Osteocyte (in vitro differentiated cells): ENCODE results near the gene LDHAL6B. TPM values are rescaled to one million over a fixed set of nuclear protein-coding genes. Genes with fewer than 3 reads are reported as not detected.
A peak's percentile ranks its signal among the peaks of the same experiment; 100 is the strongest.

Experiments
- DNase-seq: peaks from one replicate; pipeline ENCODE4 v3.0.0; 2021; ENCODE audit warnings: mixed read lengths; ENCODE audit not compliant: unreplicated experiment; ENCODE audit errors: extremely low spot score
- H3K27ac Mint-ChIP-seq: one replicate; pipeline ENCODE4 v1.8.0; 2021; ENCODE audit warnings: mild to moderate bottlenecking, mixed read lengths; ENCODE audit not compliant: unreplicated experiment
- H3K27me3 Mint-ChIP-seq: one replicate; pipeline ENCODE4 v1.8.0; 2021; ENCODE audit warnings: mixed read lengths; ENCODE audit not compliant: unreplicated experiment
- H3K36me3 Mint-ChIP-seq: one replicate; pipeline ENCODE4 v1.8.0; 2021; ENCODE audit warnings: mixed read lengths; ENCODE audit not compliant: unreplicated experiment
- H3K4me1 Mint-ChIP-seq: one replicate; pipeline ENCODE4 v1.8.0; 2021; ENCODE audit warnings: mixed read lengths; ENCODE audit not compliant: unreplicated experiment
- H3K4me3 Mint-ChIP-seq: one replicate; pipeline ENCODE4 v1.8.0; 2021; ENCODE audit warnings: mild to moderate bottlenecking, moderate library complexity, mixed read lengths; ENCODE audit not compliant: unreplicated experiment
- H3K9me3 Mint-ChIP-seq: one replicate; pipeline ENCODE4 v1.8.0; 2021; ENCODE audit warnings: mixed read lengths; ENCODE audit not compliant: unreplicated experiment
- total RNA-seq: library from RNA; stranded (reverse); gene quantifications from 2 replicates; pipeline ENCODE4 v1.2.1, GENCODE V29; 2021
- TF ChIP-seq, protein P1 (sequence below): fragments of 200-600 bp; sonication (generic); IDR thresholded peaks from 2 replicates; pipeline ENCODE4 v1.5.0; 2021; ENCODE audit warnings: antibody characterized with exemption, mild to moderate bottlenecking, moderate library complexity

LDHAL6B gene
- total RNA-seq, 1 donor from 2014 or later: not detected

DNA sequence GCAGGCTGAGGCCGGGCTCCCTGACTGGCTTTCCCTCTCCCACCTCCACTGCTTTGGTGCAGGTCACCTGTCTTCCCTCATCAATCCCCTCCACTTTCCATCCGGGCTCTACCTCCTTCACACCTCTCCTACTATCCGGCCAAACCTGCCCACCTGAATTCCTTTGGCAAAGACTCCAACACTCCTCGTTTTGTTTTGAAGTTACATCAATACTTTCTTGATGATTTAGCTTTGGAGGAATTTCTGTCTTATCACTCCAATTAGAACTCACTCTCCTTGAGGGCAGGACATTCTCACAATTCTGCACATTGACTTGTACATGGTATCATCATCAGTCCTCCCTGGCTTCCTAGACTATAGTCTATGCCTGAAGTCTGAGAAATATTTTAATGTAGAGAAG is 20.4 kb downstream of the LDHAL6B start:
- Mint-ChIP-seq H3K4me1 (peaks cover 43% of the 10 kb centered on the region), H3K36me3 (peaks cover 29% of the 10 kb centered on the region)

GRCh38 chr15:59229015-59229414 is 22.4 kb downstream of the LDHAL6B start:
- DNase-seq: no peak
- Mint-ChIP-seq H3K4me3 (no peak overlapping the region), H3K27me3 (no peaks in the 10 kb centered on the region), H3K27ac (no peak overlapping the region), H3K36me3 (peaks cover 15% of the 10 kb centered on the region), H3K4me1 (peaks cover 40% of the 10 kb centered on the region), H3K9me3 (no peaks in the 10 kb centered on the region)
- TF ChIP-seq, protein P1, sequence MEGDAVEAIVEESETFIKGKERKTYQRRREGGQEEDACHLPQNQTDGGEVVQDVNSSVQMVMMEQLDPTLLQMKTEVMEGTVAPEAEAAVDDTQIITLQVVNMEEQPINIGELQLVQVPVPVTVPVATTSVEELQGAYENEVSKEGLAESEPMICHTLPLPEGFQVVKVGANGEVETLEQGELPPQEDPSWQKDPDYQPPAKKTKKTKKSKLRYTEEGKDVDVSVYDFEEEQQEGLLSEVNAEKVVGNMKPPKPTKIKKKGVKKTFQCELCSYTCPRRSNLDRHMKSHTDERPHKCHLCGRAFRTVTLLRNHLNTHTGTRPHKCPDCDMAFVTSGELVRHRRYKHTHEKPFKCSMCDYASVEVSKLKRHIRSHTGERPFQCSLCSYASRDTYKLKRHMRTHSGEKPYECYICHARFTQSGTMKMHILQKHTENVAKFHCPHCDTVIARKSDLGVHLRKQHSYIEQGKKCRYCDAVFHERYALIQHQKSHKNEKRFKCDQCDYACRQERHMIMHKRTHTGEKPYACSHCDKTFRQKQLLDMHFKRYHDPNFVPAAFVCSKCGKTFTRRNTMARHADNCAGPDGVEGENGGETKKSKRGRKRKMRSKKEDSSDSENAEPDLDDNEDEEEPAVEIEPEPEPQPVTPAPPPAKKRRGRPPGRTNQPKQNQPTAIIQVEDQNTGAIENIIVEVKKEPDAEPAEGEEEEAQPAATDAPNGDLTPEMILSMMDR: no peak

More for the DNA sequence above, 20.4 kb downstream of the LDHAL6B start:
- Mint-ChIP-seq H3K27ac (no peak overlapping the region), H3K4me3 (no peak overlapping the region), H3K9me3 (no peaks in the 10 kb centered on the region), H3K27me3 (no peaks in the 10 kb centered on the region)
- TF ChIP-seq, protein P1: no peak
- DNase-seq: no peak

DNA sequence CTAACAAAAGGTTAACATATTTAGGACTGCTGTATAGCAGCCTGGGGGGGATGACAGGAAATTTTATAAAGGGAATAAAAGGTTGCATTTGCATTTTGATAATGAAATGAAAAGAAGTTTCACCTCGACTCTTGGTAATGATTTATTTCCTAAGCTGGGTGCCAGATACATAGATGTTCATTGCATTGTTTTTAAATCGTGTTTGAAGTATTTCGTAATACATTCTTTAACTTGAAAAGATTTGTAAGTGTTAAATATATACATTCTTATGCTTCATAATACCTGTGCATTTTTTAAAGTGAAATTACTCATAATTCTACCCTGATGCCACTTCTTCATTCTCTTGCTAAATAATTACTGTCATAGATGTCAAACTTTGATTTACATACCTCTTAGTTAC is 22.8 kb downstream of the LDHAL6B start:
- H3K4me3 Mint-ChIP-seq: no peak overlapping the region
- no peak overlapping the region for H3K27ac Mint-ChIP-seq
- TF ChIP-seq, protein P1: no peak
- H3K4me1 Mint-ChIP-seq: peaks cover 37% of the 10 kb centered on the region
- no peak for DNase-seq
- H3K9me3 Mint-ChIP-seq: no peaks in the 10 kb centered on the region
- no peaks in the 10 kb centered on the region for H3K27me3 Mint-ChIP-seq
- peaks cover 11% of the 10 kb centered on the region for H3K36me3 Mint-ChIP-seq

DNA sequence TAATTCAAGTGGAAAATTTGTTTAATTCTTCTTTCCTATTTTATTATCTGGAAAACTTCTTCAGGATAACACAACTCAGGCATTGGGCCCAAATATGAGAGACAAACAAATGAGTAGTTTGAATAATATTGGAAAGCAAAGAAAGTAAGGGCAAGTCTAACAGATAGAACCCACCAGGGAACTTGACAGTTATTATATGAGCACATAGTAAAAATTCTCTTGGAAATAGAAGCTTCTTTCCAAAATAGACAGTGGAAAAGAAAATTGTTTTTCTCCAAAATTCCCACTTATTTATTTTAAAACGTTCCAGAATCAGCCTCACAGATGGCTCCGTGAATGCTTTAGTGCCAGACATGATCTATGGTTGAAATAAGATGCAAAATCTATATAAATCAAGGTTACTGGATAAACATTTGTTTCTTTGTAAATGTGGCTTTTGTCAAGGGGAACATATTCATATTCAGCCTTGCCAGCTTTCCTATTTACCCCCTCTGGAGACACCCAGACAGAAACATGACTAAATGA is 23.9 kb downstream of the LDHAL6B start:
- no peaks in the 10 kb centered on the region for H3K27me3 Mint-ChIP-seq
- no peak overlapping the region for H3K4me3 Mint-ChIP-seq
- H3K9me3 Mint-ChIP-seq: no peaks in the 10 kb centered on the region
- H3K27ac Mint-ChIP-seq: no peak overlapping the region
- TF ChIP-seq, protein P1: no peak
- peaks cover 14% of the 10 kb centered on the region for H3K36me3 Mint-ChIP-seq
- H3K4me1 Mint-ChIP-seq: peaks cover 27% of the 10 kb centered on the region
- no peak for DNase-seq

DNA sequence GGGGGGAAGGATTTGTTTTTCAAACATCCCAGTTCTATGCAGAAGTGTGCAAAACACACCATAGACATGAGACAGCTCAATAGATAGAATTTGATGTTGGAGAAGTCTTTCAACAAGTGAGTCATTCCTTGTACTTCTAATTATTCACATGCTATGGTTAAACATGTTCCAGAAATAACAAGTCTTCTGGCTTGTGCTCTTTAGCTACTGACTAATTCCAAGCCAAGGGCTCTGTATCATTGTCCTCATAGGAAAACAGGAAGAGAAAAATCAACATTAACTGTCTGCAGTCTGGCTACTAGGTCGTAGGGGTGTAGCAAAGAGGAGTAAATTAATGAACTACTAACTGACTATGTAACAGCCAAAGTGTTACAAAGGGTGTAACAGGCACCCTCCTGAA is 25.8 kb downstream of the LDHAL6B start:
- Mint-ChIP-seq H3K36me3 (peaks cover 17% of the 10 kb centered on the region), H3K27ac (peak overlapping the region; percentile 77), H3K4me1 (peaks cover 21% of the 10 kb centered on the region), H3K9me3 (no peaks in the 10 kb centered on the region), H3K27me3 (no peaks in the 10 kb centered on the region), H3K4me3 (no peak overlapping the region)
- no peak for DNase-seq
- TF ChIP-seq, protein P1: no peak
